ENCODE measurements around the gene NENF.

- TF ChIP-seq CTCF (IDR thresholded peaks at IDR 0.05), result no peak
- no peak for TF ChIP-seq POLR2A (IDR thresholded peaks at IDR 0.05)
Measured at GRCh38 chr1:212412374-212412773, 20.3 kb upstream of the NENF start.
